Panc1 (cell line): ENCODE measurements around the gene GAL3ST1. TPM values are rescaled to one million over a fixed set of nuclear protein-coding genes. Genes with fewer than 3 reads are reported as not detected.

Source experiments
- ATAC-seq: fragments of 200-7000 bp; cut with Tn5 transposase; 2 replicates; pipeline ENCODE4 v1.9.1; 2020; ENCODE audit warnings: mild to moderate bottlenecking, moderate library complexity
- BruUV-seq: library from RNA; stranded (reverse); fragments of 400-500 nt; replicated peaks from 2 replicates; lab custom pipeline; 2021; lab: Mats Ljungman, UMichigan
- CTCF ChIA-PET: fragments of 300-600 bp; sonication (Branson Sonifier 250); formaldehyde crosslinking; loops from one replicate; lab custom pipeline; 2022; ENCODE audit warnings: antibody characterized with exemption; lab: Charles Lee
- POLR2A ChIA-PET: fragments of 300-600 bp; sonication (Branson Sonifier 250); formaldehyde crosslinking; loops from one replicate; lab custom pipeline; 2022; ENCODE audit warnings: antibody characterized with exemption; lab: Charles Lee
- DNase-seq: peaks from one replicate; pipeline ENCODE4 v3.0.0-alpha.2; 2010; ENCODE audit warnings: low read depth, low spot score
- H3K27ac ChIP-seq: 2 replicates; pipeline ENCODE4 v1.5.1; 2011; ENCODE audit warnings: mild to moderate bottlenecking, low read length, inconsistent platforms
- H3K27me3 ChIP-seq: fragments of 200-500 bp; sonication (Bioruptor generic); 2 replicates; pipeline ENCODE4 v1.6.0; 2014; ENCODE audit warnings: low read length, inconsistent platforms; ENCODE audit not compliant: control insufficient read depth, insufficient read depth
- H3K36me3 ChIP-seq: fragments of 200-500 bp; sonication (Bioruptor generic); 2 replicates; pipeline ENCODE4 v1.5.1; 2014; ENCODE audit warnings: inconsistent platforms, mild to moderate bottlenecking, low read length, moderate library complexity; ENCODE audit not compliant: control insufficient read depth, insufficient read depth
- H3K4me1 ChIP-seq: 2 replicates; pipeline ENCODE4 v1.5.1; 2011; ENCODE audit warnings: inconsistent platforms, mild to moderate bottlenecking, low read length, moderate library complexity; ENCODE audit not compliant: control insufficient read depth, insufficient read depth
- H3K4me3 ChIP-seq, 2 experiments: 2 replicates each; pipeline ENCODE4 v1.5.1; 2011 to 2012; ENCODE audit warnings: low read depth in 2 of 2, low read length in 2 of 2, mild to moderate bottlenecking in 2 of 2, inconsistent platforms in 1 of 2, moderate library complexity in 1 of 2
- H3K9me3 ChIP-seq: fragments of 200-500 bp; sonication (Bioruptor generic); 2 replicates; pipeline ENCODE4 v1.5.1; 2014; ENCODE audit warnings: low read depth, mild to moderate bottlenecking, inconsistent platforms, low read length, moderate library complexity; ENCODE audit not compliant: control insufficient read depth, insufficient read depth
- CTCF ChIP-seq: fragments of 450-650 bp; IDR thresholded peaks from 2 replicates; pipeline ENCODE4 v1.5.1; 2017; ENCODE audit warnings: mild to moderate bottlenecking
- POLR2AphosphoS5 ChIP-seq: IDR thresholded peaks from 2 replicates; pipeline ENCODE4 v1.6.1; 2012; ENCODE audit warnings: mild to moderate bottlenecking, low read depth, low read length, moderate library complexity
- REST ChIP-seq, 2 experiments: IDR thresholded peaks; 2 replicates each; pipeline ENCODE4 v1.6.1; 2011 to 2012; ENCODE audit warnings: low read depth in 2 of 2, control low read depth in 1 of 2, low read length in 1 of 2, mild to moderate bottlenecking in 1 of 2, moderate library complexity in 1 of 2; ENCODE audit not compliant: insufficient read depth in 1 of 2
- SIN3A ChIP-seq: IDR thresholded peaks from 2 replicates; pipeline ENCODE4 v1.6.1; 2012; ENCODE audit warnings: low read depth, mild to moderate bottlenecking, low read length, moderate library complexity, borderline replicate concordance; ENCODE audit not compliant: insufficient read depth
- TCF7L2 ChIP-seq: IDR thresholded peaks from 2 replicates; pipeline ENCODE4 v1.6.1; 2011; ENCODE audit warnings: mild to moderate bottlenecking, low read depth, low read length, inconsistent platforms
- in situ Hi-C: cut with HindIII; loops from 2 replicates; pipeline ENCODE4 v1.10.0; 2016; ENCODE audit warnings: low sequenced_read_pairs, low pct_unique_long_range_greater_than_20kb
- intact Hi-C: fragments of 100-400 bp; cut with micrococcal nuclease; formaldehyde crosslinking; loops from one replicate; pipeline ENCODE4 v1.10.0; 2022; ENCODE audit not compliant: unreplicated experiment
- total RNA-seq: library from RNA; stranded (reverse); gene quantifications from one replicate; pipeline ENCODE4 v1.2.1, GENCODE V29; 2021; ENCODE audit not compliant: unreplicated experiment

GAL3ST1 gene
- total RNA-seq, 1 experiment from 2014 or later, result 1.1 TPM

GRCh38 chr22:30612789-30613188, 38.3 kb upstream of the GAL3ST1 start:
- DNase-seq, result no peak
- Histone ChIP-seq H3K36me3 (no peaks in the 10 kb centered on the region), H3K27me3 (no peaks in the 10 kb centered on the region), H3K4me1 (no peaks in the 10 kb centered on the region; the same call in 1 of the 2 replicates), H3K27ac (no peak overlapping the region), H3K4me3 (no peak overlapping the region), H3K9me3 (no peaks in the 10 kb centered on the region)
- no TSS peak for BruUV-seq
- intact Hi-C loops (no loop called here), in situ Hi-C loops (no loop called here)
- CTCF ChIA-PET, result no interaction called here
- TF ChIP-seq SIN3A (no peak), POLR2AphosphoS5 (no peak), CTCF (no peak), TCF7L2 (no peak), REST (IDR thresholded peaks at IDR 0.05; ENCODE audit: insufficient read depth in 1 of 2, low read depth in 2 of 2, low read length in 1 of 2) (no peak)
- no peak for ATAC-seq
- POLR2A ChIA-PET, result no interaction called here

- in situ Hi-C loops (no loop called here), intact Hi-C loops (no loop called here)
- no peak for TF ChIP-seq SIN3A
- TF ChIP-seq CTCF, result no peak
- no peak for TF ChIP-seq POLR2AphosphoS5
- TF ChIP-seq TCF7L2, result no peak
- no peak for TF ChIP-seq REST (IDR thresholded peaks at IDR 0.05; ENCODE audit: insufficient read depth in 1 of 2, low read depth in 2 of 2, low read length in 1 of 2)
- H3K36me3 ChIP-seq, result no peaks in the 10 kb centered on the region
- H3K27ac ChIP-seq, result no peak overlapping the region
- ChIA-PET POLR2A (no interaction called here), CTCF (interaction anchor here (0.5 kb wide), 1 partner anchor 198 kb away, joined by 3 read pairs; no protein-coding TSS in a partner anchor)
- H3K4me3 ChIP-seq, result no peak overlapping the region
- DNase-seq, result no peak
- BruUV-seq, result no TSS peak
- H3K9me3 ChIP-seq, result no peaks in the 10 kb centered on the region
- peaks cover 3% of the 10 kb centered on the region for H3K4me1 ChIP-seq
- ATAC-seq, result no peak
- no peaks in the 10 kb centered on the region for H3K27me3 ChIP-seq
Measured at GRCh38 chr22:30611197-30611596, 36.7 kb upstream of the GAL3ST1 start.
